Right hindlimb (tissue), 1 donor: ENCODE results near the gene PSD4.

Experiments used
- DNase-seq: peaks from one replicate; pipeline ENCODE4 v3.0.0-alpha.2; 2018

Gene PSD4

GRCh38 chr2:113144259-113144658, 29.5 kb upstream of the PSD4 start:
- DNase-seq, result no peak

- DNase-seq, result no peak
These were observed 24.9 kb upstream of the PSD4 start for GRCh38 chr2:113148606-113149552.

DNA sequence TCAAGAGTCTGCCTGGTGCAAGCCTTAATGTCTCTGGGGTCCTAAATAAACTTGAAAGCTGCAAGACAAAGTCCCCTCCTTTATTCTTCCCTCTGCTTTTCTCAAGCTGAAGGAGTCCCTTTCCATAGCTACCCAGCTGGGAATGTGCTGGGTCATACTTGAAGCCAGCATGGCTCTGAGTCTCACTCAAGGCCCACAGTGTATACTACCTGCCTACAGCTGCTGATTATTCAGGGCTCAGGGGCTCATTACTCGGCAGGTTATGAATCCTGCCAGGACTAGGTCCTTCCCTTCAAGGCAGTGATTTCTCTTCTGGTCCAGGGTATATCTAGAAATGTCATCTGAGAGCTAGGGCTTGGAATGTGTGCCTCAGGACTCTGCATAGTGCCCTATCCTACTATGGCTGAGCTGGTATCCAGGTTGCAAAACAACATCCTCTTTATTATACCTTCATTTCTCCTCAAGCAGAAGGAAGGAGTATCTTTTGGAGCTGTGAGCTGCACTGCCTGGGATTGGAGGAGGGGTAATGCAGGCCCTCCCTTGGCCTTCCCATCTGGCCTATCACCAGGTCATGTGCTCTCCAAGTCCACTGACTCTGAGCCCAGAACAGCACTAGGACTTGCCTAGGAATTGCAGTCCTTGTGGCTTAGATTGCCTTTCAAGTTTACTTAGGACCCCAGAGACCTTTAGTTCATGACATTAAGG, 24.1 kb upstream of the PSD4 start:
- no peak for DNase-seq

DNA sequence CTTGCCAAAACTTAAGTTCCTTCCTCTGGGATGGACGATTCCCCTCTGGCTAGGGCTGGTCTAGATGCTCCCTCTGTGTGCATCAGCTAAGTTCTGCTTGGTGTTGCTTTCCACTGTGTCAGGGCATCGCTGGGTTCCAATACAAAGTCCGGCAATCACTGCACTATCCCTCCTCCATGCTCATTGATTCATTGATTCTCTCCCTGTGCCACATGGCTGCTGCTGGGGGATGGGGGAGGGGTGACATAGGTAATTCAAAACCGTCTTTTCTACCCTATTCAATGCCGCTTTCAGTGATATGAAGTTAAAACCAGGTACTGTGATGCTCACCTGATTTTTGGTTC, 23.5 kb upstream of the PSD4 start:
- no peak for DNase-seq

- no peak for DNase-seq
These were observed 18.4 kb upstream of the PSD4 start for GRCh38 chr2:113155331-113155730.

DNA sequence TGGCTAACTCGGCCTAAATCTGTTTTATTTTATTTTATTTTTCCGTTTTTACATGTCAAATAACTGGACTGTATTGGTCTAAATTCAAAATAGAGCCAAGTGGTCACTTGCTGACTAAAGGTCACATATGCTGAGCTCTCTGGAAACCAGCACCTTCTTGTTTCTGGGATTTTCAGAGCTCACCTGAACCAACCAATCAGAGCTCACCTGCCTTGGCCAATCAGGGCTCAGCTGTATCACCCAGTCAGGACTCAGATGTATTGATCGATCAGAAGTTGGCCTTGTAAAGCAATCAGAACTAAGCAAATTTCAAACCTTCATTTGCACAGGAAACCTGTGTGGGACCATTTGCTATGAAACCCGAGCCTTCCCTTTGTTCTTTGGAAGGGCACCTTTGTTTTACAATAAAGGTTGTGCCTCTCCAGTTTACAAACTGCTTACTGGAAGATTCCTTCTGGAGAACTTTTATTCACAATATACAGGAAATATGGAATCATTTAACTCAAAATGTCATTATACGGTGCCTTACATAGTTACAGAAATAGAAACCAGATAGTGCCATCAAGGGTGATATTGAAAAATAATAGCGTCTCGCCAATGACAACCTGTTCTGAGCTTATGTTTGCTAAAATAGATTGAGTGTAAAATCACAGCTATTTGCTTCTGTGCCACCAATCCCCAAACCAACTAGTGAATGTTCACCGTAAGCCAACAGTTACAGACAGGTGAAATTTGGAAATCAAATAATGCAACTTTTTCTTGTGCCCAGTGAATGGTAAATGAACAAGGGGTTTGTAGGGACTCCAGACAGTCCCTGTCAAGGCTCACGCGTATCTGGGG, 17.3 kb upstream of the PSD4 start:
- no peak for DNase-seq

GRCh38 chr2:113157118-113157896, 16.5 kb upstream of the PSD4 start:
- DNase-seq, result peak; percentile 53

DNA sequence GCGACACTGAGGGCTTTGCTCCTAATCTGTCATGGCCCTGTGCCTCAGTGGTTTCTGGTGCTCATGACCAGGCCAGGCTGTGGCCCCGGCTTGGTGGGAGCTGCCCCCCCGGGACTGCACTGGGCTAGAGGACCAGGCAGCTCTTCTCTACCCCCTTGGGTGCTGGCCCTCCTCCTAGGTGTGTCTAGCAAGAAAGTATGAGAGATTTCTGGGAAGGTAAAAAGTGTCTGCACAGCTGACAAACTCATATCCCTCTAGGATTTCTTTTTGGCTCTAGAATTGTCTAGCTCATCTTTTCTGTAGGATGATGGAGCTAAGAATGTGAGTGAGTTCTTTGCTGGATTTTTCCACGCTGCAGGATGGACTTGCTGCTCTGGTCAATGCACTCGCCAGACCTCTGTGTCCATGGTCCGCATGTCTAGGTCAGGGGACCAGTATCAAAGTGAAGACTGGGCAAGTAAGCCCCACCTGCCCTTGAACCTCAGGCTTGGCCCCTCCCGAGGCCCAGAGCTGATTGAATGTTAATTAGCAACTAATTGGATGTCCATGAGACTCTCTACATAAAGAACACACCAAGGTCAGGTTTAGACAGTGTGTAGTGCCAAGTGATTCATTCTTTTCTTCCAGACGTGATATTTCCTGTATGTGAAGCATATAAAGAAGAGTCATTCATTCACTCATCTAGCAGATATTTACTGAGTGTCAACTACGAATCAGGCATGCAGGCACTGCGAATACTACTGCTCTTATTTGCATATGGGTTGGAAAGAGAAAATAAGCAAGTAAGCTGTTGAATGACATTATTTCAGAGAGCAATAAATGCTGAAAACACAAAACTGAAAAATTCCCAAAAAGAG, 15.6 kb upstream of the PSD4 start:
- no peak for DNase-seq

DNA sequence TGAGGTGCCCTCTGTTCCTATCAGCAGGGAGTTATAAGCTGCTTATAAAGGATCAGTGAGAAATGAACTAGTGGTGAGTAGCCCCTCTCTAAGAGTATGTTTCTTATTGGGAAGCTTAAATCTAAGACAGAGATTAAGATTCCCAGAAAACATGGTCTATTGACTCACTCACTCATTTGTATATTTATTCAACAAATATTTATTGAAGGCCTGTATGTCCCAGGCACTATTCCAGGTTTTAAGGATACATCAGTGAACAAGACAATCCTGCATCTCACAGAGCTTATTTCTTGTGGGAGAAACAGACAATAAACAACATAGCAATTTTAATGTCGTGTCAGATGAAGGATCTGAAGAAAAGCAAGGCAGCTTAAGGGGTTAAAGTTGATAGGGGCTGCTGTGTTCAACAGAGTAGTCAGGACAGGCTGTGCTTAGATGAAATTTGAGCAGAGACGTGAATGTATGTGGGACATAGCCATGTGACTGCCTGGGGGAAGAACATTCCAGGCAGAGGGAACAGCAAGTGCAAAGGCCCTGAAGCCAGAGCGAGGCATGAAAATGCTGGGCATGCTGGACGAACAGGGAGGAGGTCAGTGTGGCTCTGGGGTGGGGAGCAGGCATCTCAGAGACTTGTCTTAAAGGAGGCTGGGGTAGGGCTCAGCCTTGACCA, 14.8 kb upstream of the PSD4 start:
- DNase-seq, result no peak

DNA sequence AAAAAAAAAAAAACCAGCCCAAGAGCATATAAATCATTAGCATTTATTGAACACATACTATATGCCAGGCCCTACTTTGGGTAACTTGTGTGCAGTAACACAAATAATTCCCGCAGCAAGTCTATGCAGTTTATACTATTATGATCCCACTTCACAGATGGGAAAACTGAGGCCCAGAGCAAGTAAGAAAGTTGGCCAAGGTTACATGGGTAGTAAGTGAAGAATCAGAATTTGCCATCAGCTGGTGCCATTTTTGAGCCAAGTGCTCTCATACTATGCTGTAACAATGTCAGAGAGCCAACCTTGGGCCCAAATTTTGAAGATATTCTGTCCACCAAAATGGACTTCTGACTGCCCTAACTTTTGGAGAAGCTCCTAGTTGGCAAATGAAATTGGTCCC, 13.5 kb upstream of the PSD4 start:
- no peak for DNase-seq

DNA sequence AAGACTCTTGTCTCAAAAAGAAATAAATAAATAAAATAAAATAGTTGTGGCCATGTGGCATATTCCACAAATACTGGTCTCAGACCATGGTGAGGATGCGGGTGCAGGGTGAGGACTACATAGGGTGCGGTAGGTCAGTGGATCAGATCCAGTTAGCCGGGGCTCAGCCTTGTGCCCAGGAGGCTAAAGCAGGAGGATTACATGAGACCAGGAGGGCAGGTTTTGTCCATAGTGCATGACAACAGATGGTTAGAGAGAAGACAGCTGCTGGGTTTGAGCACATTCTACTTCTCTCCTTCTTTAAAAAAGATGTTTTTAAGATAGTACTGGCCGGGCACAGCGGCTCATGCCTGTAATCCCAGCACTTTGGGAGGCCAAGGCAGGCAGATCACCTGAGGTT, 12.8 kb upstream of the PSD4 start:
- no peak for DNase-seq

- DNase-seq, result no peak
These were observed 11.6 kb upstream of the PSD4 start for GRCh38 chr2:113162173-113162572.

DNA sequence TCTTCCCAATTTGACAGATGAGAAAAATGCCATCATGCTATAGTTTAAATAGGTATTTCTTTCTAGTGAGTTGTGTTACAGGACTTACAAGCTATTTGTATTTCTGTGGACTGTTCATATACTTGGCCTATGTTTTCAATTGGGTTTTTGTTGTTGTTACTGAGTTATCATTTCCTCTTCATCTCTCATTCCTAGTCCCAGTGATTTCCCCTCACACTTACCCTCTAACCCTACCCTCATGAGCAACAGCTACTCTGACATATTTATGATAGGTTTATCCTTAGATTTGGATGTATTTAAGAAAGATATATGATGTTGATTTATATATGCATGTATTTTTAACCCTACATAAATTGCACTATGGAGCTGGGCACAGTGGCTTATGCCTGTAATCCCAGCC, 10.9 kb upstream of the PSD4 start:
- no peak for DNase-seq

GRCh38 chr2:113164215-113164929, 9.4 kb upstream of the PSD4 start:
- DNase-seq, result no peak

GRCh38 chr2:113164930-113165585, 8.7 kb upstream of the PSD4 start:
- no peak for DNase-seq

DNA sequence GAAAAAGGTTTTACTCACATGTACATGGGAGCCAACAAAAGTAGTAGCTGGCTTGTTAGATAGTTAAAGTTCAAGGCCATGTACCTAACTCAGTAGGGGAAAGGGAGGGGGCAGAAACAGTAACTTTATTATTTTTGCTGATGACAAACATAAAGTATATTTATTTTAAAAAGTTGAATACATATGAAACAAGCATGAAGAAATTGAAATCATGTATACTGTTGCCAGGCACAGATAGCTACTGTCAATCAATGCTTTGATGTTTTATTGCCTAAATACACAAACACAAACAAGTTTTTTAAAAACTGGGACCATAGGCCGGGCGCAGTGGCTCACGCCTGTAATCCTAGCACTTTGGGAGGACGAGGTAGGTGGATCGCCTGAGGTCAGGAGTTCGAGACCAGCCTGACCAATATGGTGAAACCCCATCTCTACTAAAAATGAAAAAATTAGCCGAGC, 7.6 kb upstream of the PSD4 start:
- no peak for DNase-seq

- DNase-seq, result no peak
These were observed 6.4 kb upstream of the PSD4 start for GRCh38 chr2:113167115-113167932.

DNA sequence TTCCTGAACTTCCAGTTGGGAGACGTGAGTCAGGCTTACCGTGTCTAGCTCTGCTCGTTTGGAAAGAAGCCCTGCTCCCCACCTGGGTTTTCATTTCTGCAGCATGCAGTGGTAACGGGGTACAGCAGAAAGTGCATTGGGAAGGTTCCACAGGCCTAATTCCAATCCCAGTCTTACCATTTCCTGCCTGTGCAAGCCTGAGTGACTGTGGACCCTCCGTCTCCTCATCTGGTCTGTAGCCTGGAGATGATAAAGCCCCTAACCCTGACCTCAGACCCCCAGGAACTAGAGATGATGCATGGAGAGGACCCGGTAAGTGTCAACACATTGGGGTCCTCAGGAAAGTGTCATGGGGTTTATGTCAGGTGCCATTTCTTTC, 5.8 kb upstream of the PSD4 start:
- no peak for DNase-seq

DNA sequence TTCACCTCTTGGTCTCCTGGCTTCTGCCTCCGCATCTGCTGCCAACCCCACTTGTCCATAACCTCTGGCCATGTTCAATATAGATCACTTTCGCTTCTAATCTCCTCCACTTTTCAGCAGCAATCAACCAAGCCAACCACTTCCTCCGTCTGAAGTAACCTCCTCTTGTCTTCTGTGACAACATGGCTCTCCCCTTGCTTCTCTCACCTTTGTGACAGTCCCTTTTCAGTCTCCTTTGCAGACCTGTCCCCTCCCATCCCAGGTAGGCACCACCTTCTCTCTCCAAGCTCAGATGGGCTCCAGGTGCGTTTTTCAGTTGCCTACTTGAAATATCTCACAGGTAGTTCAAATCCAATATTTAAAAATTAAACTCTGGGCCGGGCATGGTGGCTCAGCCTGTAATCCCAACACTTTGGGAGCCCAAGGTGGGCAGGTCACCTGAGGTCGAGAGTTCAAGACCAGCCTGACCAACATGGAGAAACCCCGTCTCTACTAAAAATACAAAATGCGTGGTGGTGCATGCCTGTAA, 4.7 kb upstream of the PSD4 start:
- no peak for DNase-seq
